Nephron progenitor cell (in vitro differentiated cells): ENCODE measurements around the gene ENPP5.

Experiments
- DNase-seq: peaks from one replicate; pipeline ENCODE4 v3.0.0; 2021
- H3K27ac Mint-ChIP-seq: 2 replicates; pipeline ENCODE4 v1.8.0; 2021; ENCODE audit warnings: mild to moderate bottlenecking, moderate library complexity, mixed read lengths
- H3K27me3 Mint-ChIP-seq: 2 replicates; pipeline ENCODE4 v1.8.0; 2021; ENCODE audit warnings: mild to moderate bottlenecking, low read depth, mixed read lengths; ENCODE audit not compliant: poor library complexity
- H3K36me3 Mint-ChIP-seq: 2 replicates; pipeline ENCODE4 v1.8.0; 2021; ENCODE audit warnings: low read depth, mixed read lengths
- H3K4me1 Mint-ChIP-seq: 2 replicates; pipeline ENCODE4 v1.8.0; 2021; ENCODE audit warnings: mixed read lengths
- H3K4me3 Mint-ChIP-seq: 2 replicates; pipeline ENCODE4 v1.8.0; 2021; ENCODE audit warnings: mild to moderate bottlenecking, moderate library complexity, mixed read lengths
- H3K9me3 Mint-ChIP-seq: 2 replicates; pipeline ENCODE4 v1.8.0; 2021; ENCODE audit warnings: mild to moderate bottlenecking, moderate library complexity, mixed read lengths
- CTCF ChIP-seq: fragments of 200-600 bp; sonication (generic); IDR thresholded peaks from 2 replicates; pipeline ENCODE4 v1.5.0; 2021; ENCODE audit warnings: antibody characterized with exemption

Gene ENPP5

GRCh38 chr6:46215213-46215612, 44.4 kb upstream of the ENPP5 start:
- no peak overlapping the region for H3K27ac Mint-ChIP-seq
- peaks cover 6% of the 10 kb centered on the region for H3K27me3 Mint-ChIP-seq
- H3K36me3 Mint-ChIP-seq = no peaks in the 10 kb centered on the region
- H3K9me3 Mint-ChIP-seq = peaks cover 3% of the 10 kb centered on the region
- H3K4me3 Mint-ChIP-seq = no peak overlapping the region
- TF ChIP-seq CTCF = no peak
- no peak for DNase-seq
- H3K4me1 Mint-ChIP-seq = peaks cover 3% of the 10 kb centered on the region

GRCh38 chr6:46211917-46212316, 41.1 kb upstream of the ENPP5 start:
- Mint-ChIP-seq H3K9me3 (peaks cover 3% of the 10 kb centered on the region), H3K4me3 (no peak overlapping the region), H3K4me1 (no peaks in the 10 kb centered on the region), H3K27me3 (peaks cover 14% of the 10 kb centered on the region), H3K36me3 (no peaks in the 10 kb centered on the region), H3K27ac (no peak overlapping the region)
- TF ChIP-seq CTCF = no peak
- no peak for DNase-seq

- TF ChIP-seq CTCF = no peak
- H3K4me3 Mint-ChIP-seq = no peak overlapping the region
- DNase-seq = no peak
- no peaks in the 10 kb centered on the region for H3K4me1 Mint-ChIP-seq
- H3K9me3 Mint-ChIP-seq = peaks cover 3% of the 10 kb centered on the region
- no peaks in the 10 kb centered on the region for H3K36me3 Mint-ChIP-seq
- no peak overlapping the region for H3K27ac Mint-ChIP-seq
- H3K27me3 Mint-ChIP-seq = peaks cover 15% of the 10 kb centered on the region
Observed at GRCh38 chr6:46210294-46210693, 39.5 kb upstream of the ENPP5 start.

GRCh38 chr6:46208303-46208702, 37.5 kb upstream of the ENPP5 start:
- Mint-ChIP-seq H3K36me3 (no peaks in the 10 kb centered on the region), H3K27ac (no peak overlapping the region), H3K9me3 (peaks cover under 1% of the 10 kb centered on the region), H3K27me3 (peaks cover 15% of the 10 kb centered on the region), H3K4me1 (no peaks in the 10 kb centered on the region), H3K4me3 (no peak overlapping the region)
- no peak for DNase-seq
- no peak for TF ChIP-seq CTCF

- Mint-ChIP-seq H3K4me3 (no peak overlapping the region), H3K9me3 (no peaks in the 10 kb centered on the region), H3K27me3 (peaks cover 22% of the 10 kb centered on the region), H3K36me3 (no peaks in the 10 kb centered on the region), H3K27ac (no peak overlapping the region), H3K4me1 (no peaks in the 10 kb centered on the region)
- DNase-seq = no peak
- no peak for TF ChIP-seq CTCF
Observed at GRCh38 chr6:46207174-46207573, 36.4 kb upstream of the ENPP5 start.

GRCh38 chr6:46204880-46205650, 34.3 kb upstream of the ENPP5 start:
- Mint-ChIP-seq H3K9me3 (no peaks in the 10 kb centered on the region), H3K36me3 (no peaks in the 10 kb centered on the region), H3K4me3 (no peak overlapping the region), H3K27me3 (peaks cover 20% of the 10 kb centered on the region), H3K4me1 (no peaks in the 10 kb centered on the region), H3K27ac (no peak overlapping the region)
- TF ChIP-seq CTCF = no peak
- DNase-seq = no peak
